ENCODE data around the gene MSI2.

The MSI2 gene

DNA sequence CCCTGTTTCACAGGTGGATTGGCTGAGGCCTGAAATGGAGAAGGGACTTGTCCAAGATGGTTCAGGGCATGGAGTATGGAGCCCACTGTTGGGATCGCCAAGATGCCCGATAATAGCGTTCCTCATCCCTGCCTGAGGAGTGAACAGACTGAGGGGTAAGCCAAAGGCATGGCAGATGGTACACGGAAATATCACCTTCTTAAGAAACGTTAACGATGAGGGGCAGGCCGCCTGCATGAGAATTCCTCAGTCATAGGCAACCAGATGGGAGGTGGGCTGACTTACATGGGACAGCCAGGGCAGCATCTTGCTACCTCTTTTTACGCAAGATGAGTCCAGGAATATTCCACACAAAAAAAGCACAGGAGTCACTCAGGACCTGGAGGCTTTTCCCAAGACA is 300.7 kb downstream of the MSI2 start:
- DNase-seq (ENCODE audit: low read depth) = no peak

DNA sequence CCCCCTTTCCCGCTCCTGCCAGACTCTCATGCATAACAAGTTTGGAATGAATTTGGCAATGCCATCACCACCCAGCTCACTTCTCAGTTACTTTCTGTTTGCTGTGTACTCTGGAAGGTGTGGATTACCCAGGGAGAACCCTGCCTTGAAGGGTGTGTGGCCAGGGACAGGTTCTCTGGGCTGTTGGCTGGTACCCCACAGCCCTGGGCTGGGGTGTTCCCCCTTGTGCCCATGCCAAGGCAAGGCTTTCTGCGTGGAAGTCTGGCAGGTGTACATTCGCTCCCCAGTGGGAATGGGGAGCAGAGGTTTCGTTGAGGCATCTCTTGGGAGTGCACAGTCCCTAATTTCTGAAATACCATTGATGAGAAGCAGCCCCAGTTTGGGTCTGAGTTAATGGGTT is 301.1 kb downstream of the MSI2 start:
- no peak for DNase-seq (ENCODE audit: low read depth)

DNA sequence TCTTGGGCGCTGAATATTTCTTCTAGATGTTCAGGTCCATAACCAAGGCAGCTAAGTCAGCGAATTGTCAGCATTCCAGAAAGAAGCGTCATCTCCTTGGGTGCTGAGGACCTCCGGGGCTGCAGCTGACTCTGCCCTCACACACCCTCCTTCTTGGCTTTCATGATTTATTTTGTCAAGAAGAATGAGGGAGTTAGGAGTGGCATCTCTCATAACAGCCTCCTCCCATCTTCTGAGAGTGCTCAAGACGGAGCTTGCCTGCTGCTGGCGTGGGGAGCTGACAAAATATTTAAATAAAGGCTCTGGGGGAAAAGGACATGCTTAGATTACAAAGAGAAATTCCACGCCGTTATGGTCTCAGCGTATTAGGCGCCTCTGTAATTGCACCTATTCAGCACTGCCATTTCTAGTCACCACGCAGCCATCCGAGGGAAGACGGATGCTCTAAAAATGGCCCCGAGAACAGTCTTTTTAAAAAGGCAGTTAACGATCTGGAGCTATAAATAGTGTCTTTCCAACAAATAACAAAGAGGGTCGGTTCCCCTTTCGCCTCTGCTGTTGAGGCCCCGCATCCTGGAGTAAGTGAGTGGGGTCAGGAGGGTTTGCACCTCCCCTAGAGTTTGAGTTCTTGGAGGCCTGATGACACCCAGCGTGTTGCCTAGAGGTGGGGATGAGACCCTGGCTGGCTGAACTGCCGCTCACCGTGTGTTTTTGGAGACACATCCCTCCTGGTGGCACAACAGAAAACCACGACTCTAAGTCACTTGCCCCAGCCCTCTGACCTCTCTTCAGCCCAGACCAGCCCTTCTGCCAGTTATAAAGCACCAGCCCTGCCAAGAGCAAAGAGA is 301.7 kb downstream of the MSI2 start:
- DNase-seq (ENCODE audit: low read depth) = no peak

DNA sequence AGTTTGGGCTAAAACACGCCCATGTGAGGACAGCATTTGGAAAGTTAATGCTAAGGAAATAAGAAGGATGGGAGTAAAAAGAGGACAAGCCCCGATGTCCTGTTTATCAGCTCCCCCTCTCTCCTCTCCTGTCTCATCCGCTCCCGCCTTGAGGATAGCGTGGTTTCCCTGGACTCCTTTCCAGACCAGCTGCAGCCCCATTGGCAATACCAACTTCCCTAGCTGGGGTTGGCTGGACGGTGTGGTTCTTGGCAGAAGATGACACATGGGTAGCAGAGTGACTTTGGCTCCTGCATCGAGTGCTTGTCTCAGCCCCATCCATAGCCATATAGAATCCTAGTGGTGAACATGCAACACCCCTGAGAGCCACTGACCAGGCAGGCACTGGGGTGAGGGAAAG is 302.9 kb downstream of the MSI2 start:
- DNase-seq (ENCODE audit: low read depth) = no peak

DNA sequence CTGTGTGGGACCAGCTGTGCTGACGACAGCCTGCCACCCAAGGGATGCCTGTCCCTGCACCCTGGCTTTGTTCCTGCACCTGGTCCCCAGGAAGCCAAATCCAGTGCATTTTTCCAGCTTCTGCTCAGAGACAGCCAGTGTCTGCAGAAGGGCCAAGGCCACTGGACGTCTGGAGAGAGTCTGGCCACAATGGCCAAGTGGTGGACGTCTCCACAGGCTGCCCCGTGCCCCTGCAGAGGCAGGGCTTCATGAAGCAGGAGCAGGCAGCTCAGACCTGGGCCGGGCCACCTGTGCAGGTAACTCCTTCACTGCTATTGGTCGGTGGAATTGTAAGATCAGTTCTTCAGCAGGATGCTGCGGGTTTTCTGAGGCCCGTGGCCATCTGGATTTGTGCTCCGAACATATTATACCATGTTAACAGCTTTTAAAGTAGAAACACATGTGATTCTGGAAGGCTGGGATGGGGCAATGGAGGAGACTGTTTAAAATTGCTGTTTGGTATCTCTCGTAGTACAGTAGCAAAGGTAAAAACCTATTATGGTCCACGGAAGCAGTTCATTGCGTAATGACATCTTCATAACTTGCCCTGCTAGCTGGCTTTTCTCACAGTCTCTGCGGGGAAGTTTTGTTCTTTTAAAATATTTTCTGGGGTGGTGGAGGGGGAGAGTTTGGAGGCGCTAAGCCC is 303.5 kb downstream of the MSI2 start:
- no peak for DNase-seq (ENCODE audit: low read depth)

DNA sequence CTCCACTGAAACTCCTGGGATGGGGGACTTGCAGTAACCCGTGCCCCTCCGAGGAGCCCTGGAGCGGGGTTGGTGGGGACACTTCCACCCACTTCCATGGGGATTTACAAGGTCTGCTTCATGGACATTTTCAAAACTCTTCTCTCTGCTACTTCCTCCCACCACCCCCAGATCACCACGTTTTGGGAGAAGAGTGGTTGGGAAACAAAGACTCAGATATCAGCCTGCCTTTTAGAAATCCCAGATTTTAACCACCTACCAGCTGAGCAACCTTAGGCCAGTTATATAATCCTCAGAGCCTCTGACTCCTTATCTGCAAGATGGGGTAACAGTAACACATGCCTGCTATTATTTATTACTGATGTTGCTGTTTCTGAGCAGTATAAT is 304.0 kb downstream of the MSI2 start:
- no peak for DNase-seq (ENCODE audit: low read depth)

DNA sequence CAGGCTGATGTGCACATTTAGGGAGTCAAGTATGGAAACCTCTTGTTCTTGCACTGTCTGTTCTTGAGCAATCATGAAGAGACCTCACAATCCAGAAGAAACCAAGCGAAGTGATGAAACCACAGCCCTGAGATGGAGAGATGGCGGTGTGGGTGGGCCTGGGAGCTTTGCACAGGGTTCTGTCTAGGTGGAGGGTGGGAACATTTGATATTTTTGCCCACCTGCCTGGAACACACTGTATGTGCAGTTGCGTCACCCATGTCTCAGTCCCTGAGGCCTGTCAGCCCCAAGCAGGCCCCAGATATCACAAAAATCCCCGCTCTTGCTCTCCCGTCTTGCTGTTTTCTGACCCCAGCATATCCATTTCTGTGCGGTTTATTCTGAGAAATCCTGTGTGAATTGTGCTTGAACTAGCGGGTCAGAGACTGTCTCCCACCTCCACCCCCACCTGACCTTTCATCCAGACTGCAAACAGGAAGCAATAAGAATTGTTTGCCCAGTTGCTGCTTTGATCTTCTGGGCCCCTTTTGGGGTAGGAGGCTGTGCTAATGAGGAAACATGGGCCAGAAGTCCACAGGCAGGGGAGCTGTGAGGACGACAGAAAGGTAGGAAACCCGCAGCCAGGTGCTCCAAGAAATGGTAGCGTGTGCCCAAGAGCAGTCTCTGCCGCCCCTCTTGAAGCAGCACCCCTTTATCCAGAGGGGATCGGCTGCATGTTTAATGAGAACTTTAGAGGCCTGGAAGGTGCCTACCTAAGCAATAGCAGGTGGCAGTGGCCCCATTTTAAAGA is 304.9 kb downstream of the MSI2 start:
- DNase-seq (ENCODE audit: low read depth) = no peak

DNA sequence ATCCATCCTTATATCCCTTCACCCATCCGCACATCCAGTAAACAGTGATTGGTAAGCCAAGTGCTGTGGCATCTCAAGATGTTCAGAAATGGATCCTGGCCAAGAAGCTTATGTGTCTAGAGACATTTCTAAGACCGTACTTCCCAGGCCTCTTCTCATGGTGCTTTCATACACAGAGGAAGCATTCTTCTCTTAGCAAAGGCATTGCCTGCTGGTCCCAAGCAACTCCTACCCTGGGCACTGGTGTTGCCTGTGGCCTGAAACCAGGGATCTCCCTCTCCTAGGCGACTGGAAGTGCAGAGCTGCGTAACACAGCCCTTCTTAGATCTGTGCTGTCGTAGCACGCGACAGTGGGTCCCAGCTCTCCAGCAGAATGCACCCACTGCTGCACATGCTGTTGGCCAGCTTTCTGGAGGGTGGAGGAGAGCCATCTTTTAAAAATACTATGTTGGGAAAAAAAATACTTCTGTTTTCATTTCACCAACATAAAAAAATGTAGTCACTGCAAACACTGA is 305.9 kb downstream of the MSI2 start:
- no peak for DNase-seq (ENCODE audit: low read depth)

DNA sequence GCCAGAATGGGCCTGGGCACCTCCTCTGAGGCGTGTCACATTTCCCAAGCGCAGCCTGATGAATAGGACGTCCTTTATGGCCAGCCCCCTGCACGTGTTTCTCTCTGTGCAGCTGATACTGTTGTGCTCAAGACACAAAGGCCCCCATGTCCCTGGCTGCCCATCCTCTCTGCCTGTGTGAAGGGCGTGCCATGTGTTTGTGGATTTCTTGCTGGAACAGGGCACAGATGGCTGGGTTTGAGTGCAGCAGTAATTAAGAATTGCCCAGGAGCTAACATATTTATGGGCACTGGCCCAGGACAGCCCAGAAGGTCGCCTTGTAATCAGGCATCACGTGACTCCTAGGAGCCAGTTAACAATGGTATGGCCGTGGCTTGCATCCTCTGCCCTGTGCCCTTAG is 307.6 kb downstream of the MSI2 start:
- DNase-seq (ENCODE audit: low read depth) = no peak

DNA sequence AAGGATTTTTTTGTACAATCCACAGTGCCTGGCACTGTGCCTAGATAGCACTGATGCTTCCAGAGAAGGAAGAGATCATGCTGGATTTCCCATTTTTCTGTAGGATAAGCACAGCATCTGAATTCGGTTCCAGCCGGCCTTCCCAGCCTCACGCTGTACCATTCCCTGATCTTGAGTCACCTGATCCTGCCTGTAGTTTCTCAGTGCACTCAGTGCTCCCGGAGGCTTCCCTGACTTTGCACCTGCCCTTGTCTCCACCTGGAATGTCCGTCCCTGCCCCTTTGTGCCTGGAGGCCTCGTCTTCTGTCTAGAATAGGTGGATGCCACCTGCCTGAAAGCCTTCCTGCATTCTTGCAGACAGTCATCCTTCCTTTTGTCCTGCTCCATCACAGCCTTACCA is 308.9 kb downstream of the MSI2 start:
- DNase-seq (ENCODE audit: low read depth) = no peak

DNA sequence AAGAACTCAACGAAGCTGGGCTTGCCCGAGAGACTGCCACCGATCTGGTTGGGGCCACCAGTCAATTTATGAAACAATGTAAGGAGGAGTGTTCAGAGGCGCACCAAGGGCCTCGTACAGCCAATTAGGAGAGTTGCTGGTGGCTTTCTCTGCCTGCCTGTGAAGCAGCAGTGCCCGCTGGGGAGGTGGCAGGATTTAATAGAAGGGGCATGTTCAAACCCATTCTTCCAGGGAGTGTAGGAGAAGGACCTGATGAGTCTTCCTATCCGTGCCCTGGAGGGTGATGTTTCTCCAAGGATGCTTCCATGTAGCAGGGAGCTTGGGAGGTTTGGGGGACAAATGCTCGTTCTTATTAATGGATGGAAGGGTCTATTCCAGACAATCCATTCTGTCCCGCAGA is 310.4 kb downstream of the MSI2 start:
- no peak for DNase-seq (ENCODE audit: low read depth)

DNA sequence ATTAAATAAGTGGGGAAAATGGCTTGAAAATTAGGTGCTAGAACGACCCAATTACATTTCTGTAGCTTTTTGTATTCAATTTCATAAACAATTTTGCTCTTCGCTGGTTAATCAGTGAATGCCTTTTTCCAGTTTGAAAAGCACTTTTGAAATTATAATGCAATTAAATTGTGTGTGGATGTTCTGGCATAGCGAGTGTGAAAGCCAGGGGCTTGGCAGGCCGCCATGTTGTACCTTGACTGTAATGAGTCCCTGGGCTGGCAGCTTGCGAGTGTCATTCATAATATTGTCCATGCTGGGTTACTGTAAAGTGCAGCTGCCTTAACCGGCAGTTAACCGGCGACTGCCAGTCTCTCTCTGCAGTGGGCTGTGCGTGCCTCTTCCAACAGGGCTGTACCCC is 310.9 kb downstream of the MSI2 start:
- DNase-seq (ENCODE audit: low read depth) = no peak

DNA sequence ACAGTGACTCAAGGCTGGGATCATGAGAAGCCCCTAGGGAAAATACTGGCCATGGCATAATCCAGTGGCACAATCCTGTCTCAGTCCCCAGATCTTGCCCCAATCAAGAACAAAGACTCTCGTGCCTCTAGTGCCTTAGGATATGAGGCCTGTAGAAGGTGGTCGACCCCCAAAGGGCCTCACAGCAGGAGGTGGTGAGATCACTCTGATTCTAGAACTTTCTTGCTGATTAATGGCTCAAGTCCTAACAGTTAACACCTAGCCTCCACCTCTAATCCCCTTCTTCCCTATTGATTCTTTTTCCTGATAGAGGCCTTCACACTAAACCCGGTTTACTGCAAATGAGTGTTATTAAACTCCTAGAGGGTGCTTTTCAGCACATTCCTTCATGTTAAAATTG is 312.0 kb downstream of the MSI2 start:
- DNase-seq (ENCODE audit: low read depth) = no peak

DNA sequence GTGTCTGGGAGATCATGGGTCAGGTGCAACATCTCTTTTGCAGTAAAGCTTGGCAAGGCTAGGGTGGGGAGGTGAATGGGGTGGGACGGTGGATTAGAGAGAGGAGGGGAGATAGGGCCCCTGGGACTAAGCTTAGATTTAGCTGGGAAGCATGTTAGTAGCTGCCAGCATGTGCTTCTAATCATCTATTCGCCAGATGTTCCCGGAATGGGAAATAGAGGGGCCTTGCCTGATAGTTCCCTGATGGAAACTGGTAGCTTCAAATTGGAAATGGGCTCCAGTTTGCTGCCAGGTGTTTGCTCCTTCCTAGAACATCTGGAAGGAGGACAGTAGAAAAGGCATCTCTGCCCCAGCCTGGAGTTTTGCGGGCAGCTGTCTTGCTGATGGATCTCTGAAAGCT is 312.7 kb downstream of the MSI2 start:
- no peak for DNase-seq (ENCODE audit: low read depth)

DNA sequence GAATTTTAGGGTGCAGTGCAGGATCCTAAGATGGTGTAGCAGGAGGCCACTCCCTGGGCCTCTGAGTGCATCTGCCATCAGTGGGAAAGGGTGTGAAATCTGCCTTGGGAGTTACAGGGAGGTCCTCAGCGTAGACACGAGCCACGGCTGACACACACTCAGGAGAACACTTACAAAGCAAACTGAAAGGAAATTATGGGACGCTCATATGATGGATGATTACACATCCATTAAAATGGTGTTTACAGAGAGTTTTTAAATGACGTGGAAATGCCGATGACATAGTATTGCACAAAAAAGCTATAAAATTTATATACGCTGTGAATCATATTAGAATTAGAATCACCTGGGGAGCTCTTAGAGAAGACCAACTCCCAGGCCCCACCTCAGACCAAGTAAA is 313.5 kb downstream of the MSI2 start:
- DNase-seq (ENCODE audit: low read depth) = no peak

DNA sequence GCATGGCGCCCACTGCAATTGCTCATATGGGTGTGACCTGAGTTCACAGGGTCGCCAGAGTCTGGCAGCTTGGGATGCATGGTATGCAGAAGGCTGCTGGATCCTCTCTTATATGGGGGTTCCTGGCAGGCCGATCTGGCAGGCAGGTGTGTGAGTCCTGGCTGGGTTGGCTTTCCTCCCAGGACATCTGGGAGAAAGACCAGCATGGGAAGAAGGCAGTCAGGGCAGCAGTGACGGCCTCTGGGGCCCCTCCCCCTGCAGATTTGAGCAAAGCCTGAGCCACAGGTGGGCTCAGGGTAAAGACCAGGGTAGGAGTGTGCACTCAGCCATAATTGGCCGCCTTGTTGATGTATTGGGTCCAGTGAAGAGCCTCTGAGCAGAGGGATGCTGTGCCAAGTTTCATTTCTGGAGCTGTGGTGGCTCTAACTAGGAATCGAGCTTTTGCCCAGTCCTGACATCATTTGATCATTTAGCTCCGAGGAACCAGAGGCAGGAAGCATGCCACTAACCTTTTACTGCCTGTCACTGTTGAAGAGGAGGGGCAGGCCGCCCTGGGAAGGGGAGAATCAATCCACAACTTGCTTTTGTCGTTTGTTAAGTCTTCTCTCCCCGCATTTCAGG is 314.5 kb downstream of the MSI2 start:
- no peak for DNase-seq (ENCODE audit: low read depth)

DNA sequence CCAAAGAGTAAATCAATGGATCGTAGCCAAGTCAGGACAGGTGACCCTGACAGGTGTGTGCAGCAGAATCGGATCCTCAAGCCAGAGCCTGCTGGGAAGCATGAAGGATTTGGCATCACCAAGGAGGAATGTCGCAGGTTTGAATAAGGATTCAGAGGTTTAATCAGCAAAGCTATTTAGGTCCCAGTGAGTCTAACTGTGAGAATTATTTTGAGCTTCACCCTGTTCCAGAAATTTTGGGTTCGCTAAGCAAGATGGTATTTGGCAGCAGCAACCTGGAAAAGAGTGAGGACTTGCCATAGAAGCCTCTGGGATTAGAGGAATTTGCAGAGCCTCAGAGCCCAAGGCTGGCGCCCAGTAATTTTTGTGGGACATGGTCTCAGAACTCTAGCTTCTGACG is 315.7 kb downstream of the MSI2 start:
- no peak for DNase-seq (ENCODE audit: low read depth)

DNA sequence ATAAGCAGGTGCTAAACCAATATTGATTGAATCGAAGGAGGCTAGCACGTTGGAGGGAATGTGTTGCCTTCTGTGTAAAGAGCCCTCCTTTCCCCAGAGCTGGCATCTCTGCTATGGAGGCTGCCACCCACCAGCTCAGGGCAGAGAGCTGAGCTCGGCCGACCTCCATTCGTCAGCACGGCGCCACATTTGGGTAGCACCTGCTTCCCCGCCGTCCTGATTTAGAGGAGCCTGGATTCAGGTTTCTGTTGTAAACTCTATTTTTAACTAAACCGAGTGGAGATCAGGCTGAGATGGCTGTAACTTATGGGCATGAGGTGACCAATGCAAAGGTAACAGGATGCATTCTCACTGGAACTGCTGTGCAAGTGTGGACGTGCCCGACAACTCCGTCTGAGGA is 316.3 kb downstream of the MSI2 start:
- no peak for DNase-seq (ENCODE audit: low read depth)

DNA sequence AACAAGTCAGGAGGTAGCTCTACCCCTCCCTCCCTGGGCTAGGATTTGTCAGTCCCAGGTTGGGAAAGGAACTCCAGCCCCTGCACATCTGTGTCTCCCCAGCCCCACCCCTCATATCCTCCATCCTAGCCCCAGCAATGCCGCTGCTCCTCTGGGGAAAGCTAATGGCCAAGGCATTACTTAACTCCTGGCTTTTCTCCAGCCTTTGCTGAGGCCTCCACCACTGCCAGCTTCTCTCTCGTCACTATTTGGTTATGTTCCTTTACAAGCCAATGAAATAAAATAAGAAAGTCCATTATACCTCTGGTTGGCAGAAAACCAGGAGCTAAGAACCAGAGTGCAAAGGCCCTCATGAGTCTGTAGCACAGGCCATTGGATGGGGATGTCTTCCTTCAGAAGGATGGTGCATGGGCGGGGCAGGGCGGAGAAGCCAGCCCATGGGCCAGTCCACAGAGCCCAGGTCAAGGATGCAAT is 317.8 kb downstream of the MSI2 start:
- DNase-seq (ENCODE audit: low read depth) = peak; percentile 55

DNA sequence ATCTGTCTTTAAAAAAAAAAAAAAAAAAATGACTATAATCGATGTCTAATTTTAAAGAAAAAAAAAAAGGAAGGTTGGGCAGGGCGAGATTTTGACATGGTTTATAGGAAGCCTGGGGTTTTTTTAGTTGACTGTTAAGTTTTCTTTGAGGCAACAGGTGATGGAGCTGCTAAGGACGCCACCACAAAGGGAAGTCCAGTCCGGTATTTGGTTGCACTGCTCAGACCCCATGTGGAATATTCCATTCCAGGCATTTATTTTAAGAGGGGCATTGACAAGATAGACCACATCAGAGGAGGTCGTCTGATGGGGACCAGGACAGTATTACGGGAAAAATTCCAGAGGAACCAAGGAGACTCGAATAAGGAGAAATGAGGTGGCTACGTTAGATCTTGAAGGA is 320.4 kb downstream of the MSI2 start:
- no peak for DNase-seq (ENCODE audit: low read depth)

DNA sequence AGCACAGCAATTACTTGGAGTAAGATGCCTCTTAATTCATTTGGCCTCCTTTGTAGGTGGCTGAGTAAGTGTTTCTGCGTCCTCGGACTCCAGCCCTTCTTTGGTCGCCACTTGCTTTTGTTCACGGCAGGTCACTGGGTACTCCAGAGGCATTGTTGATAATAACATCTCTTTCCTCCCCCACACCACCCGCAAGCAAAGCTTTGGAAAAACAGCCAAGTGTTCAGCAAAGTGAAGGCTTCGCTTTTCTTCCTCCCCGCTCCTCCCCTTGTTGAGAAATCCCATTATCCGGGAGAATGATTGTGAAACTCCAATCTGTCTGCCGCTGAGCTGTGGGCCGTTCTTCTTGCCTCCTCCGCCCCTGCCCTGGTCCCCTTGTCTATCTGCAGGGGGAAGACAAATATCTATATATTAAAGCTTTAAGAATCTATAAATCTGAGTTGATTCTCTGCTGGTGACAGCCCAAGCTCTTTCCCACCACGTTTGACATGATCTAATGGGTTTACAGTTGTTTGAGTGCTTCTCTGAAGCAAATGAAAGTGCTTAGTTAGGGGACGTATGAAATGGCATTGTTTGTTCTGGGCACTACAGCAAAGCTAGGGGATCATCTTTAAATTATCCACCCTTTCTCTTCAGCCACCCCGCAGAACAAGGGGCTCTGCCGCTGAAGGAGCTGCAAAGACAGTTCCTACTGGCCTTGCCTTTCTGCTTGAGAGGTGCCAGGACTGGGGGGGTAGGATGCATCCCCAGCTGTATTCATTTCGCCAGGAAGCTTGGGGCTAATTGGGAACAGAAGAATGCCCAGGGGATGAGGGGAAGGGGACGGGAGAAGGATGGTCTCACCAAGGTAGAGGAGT is 321.7 kb downstream of the MSI2 start:
- peak; percentile 69 for DNase-seq (ENCODE audit: low read depth)
